Ovary (tissue), 3 donors: ENCODE data around the gene GK.

Experiments
- CTCF ChIP-seq, 3 donors: fragments of 450-650 bp in 2 of 3; fragments of 200-600 bp in 1 of 3; IDR thresholded peaks; one replicate each; pipeline versions ENCODE4 v1.5.1 to v1.8.0; 2016 to 2022; ENCODE audit warnings: antibody characterized with exemption in 3 of 3, mild to moderate bottlenecking in 1 of 3
- POLR2A ChIP-seq: fragments of 450-650 bp; IDR thresholded peaks from one replicate; pipeline ENCODE4 v1.6.1; 2017; ENCODE audit warnings: antibody characterized with exemption, mild to moderate bottlenecking, moderate library complexity
- donor health status: DM: no; HTN: no; CAD: no.

- no peak for TF ChIP-seq CTCF (IDR thresholded peaks at IDR 0.05)
- TF ChIP-seq POLR2A: no peak
These were observed 25.2 kb upstream of the GK start for GRCh38 chrX:30627818-30628652.
